PC-3 (cell line): ENCODE results near the gene ZMIZ1. TPM values are rescaled to one million over a fixed set of nuclear protein-coding genes. Genes with fewer than 3 reads are reported as not detected.
A peak's percentile ranks its signal among the peaks of the same experiment; 100 is the strongest.

ENCODE experiments used
- ATAC-seq: fragments of 200-7000 bp; cut with Tn5 transposase; 2 replicates; pipeline ENCODE4 v1.9.1; 2020; ENCODE audit warnings: mild to moderate bottlenecking, moderate library complexity
- BruUV-seq: library from RNA; stranded (reverse); fragments of 400-500 nt; replicated peaks from 2 replicates; lab custom pipeline; 2021; lab: Mats Ljungman, UMichigan
- CTCF ChIA-PET: fragments of 300-600 bp; sonication (Branson Sonifier 250); formaldehyde crosslinking; loops from one replicate; lab custom pipeline; 2022; ENCODE audit warnings: antibody characterized with exemption; lab: Charles Lee
- POLR2A ChIA-PET: fragments of 300-600 bp; sonication (Branson Sonifier 250); formaldehyde crosslinking; loops from one replicate; lab custom pipeline; 2022; ENCODE audit warnings: antibody characterized with exemption; ENCODE audit not compliant: unreplicated experiment; lab: Charles Lee
- DNase-seq: peaks from one replicate; pipeline ENCODE4 v3.0.0-alpha.2; 2015
- H2AFZ ChIP-seq: fragments of 300-600 bp; sonication (generic); 2 replicates; pipeline ENCODE4 v1.6.0; 2016; ENCODE audit warnings: antibody characterized with exemption, low read length
- H3F3A ChIP-seq: fragments of 300-600 bp; sonication (generic); one replicate; pipeline ENCODE4 v1.6.0; 2017; ENCODE audit warnings: antibody characterized with exemption, low read length, control low read depth, mild to moderate bottlenecking; ENCODE audit not compliant: unreplicated experiment
- H3K27ac ChIP-seq: fragments of 300-600 bp; sonication (generic); 2 replicates; pipeline ENCODE4 v1.5.1; 2016; ENCODE audit warnings: mild to moderate bottlenecking, low read length
- H3K27me3 ChIP-seq: fragments of 300-600 bp; sonication (generic); 2 replicates; pipeline ENCODE4 v1.6.1; 2016; ENCODE audit warnings: low read length, mixed read lengths
- H3K36me3 ChIP-seq: fragments of 300-600 bp; sonication (generic); 2 replicates; pipeline ENCODE4 v1.6.1; 2016; ENCODE audit warnings: low read depth, mixed run types, low read length, mixed read lengths
- H3K4me1 ChIP-seq: fragments of 300-600 bp; sonication (generic); 2 replicates; pipeline ENCODE4 v1.5.1; 2016; ENCODE audit warnings: low read length; ENCODE audit not compliant: insufficient read depth
- H3K4me2 ChIP-seq: fragments of 300-600 bp; sonication (generic); 2 replicates; pipeline ENCODE4 v1.6.0; 2016; ENCODE audit warnings: low read length
- H3K4me3 ChIP-seq: fragments of 300-600 bp; sonication (generic); 2 replicates; pipeline ENCODE4 v1.5.1; 2016; ENCODE audit warnings: mild to moderate bottlenecking, low read length, mixed read lengths
- H3K79me2 ChIP-seq: fragments of 300-600 bp; sonication (generic); 2 replicates; pipeline ENCODE4 v1.6.1; 2017; ENCODE audit warnings: low read length, mixed read lengths
- H3K9ac ChIP-seq: fragments of 300-600 bp; sonication (generic); 2 replicates; pipeline ENCODE4 v1.6.0; 2016; ENCODE audit warnings: mild to moderate bottlenecking, low read length
- H3K9me2 ChIP-seq: fragments of 300-600 bp; sonication (generic); replicated peaks from 2 replicates; pipeline ENCODE4 v1.6.1; 2016; ENCODE audit warnings: mixed run types, low read length, mixed read lengths
- H3K9me3 ChIP-seq: fragments of 300-600 bp; sonication (generic); 2 replicates; pipeline ENCODE4 v1.6.1; 2016; ENCODE audit warnings: low read length, mixed read lengths
- H4K20me1 ChIP-seq: fragments of 300-600 bp; sonication (generic); 2 replicates; pipeline ENCODE4 v1.6.1; 2016; ENCODE audit warnings: low read length, mixed read lengths
- CTCF ChIP-seq: fragments of 300-600 bp; sonication (generic); conservative IDR thresholded peaks from 2 replicates; pipeline ENCODE4 v1.5.1; 2017; ENCODE audit warnings: antibody characterized with exemption, low read depth, mild to moderate bottlenecking, low read length
- EZH2 ChIP-seq: fragments of 300-600 bp; sonication (generic); IDR thresholded peaks from one replicate; pipeline ENCODE4 v1.6.1; 2017; ENCODE audit warnings: antibody characterized with exemption, mild to moderate bottlenecking, low read length; ENCODE audit not compliant: unreplicated experiment
- EZH2phosphoT487 ChIP-seq: fragments of 300-600 bp; sonication (generic); IDR thresholded peaks from 2 replicates; pipeline ENCODE4 v1.6.1; 2018; ENCODE audit warnings: mild to moderate bottlenecking, antibody characterized with exemption, low read length, borderline replicate concordance
- intact Hi-C: fragments of 100-400 bp; cut with micrococcal nuclease; formaldehyde crosslinking; loops from 2 replicates; pipeline ENCODE4 v1.9.0; 2023
- total RNA-seq: library from RNA; depleted of rRNA; stranded (reverse); fragments of >200 nt; gene quantifications from 2 replicates; pipeline ENCODE4 v1.2.3, GENCODE V29; 2014

Gene ZMIZ1
- total RNA-seq, 1 experiment from 2014 or later: 55.4 TPM

GRCh38 chr10:79292026-79292766 lies 223.4 kb downstream of the ZMIZ1 start:
- H3K4me3 ChIP-seq: no peak overlapping the region
- H3K9me2 ChIP-seq: no peaks in the 10 kb centered on the region
- H3F3A ChIP-seq: peaks cover 15% of the 10 kb centered on the region
- H3K27ac ChIP-seq: no peak overlapping the region
- TF ChIP-seq EZH2phosphoT487 (no peak), EZH2 (no peak), CTCF (no peak)
- ATAC-seq: peak; percentile 1; the same call in 1 of the 2 replicates
- H3K79me2 ChIP-seq: no peaks in the 10 kb centered on the region
- peaks cover 29% of the 10 kb centered on the region; the same call in 1 of the 2 replicates for H3K36me3 ChIP-seq
- intact Hi-C loops: no loop called here
- H3K4me2 ChIP-seq: no peak overlapping the region
- no peak for DNase-seq
- H4K20me1 ChIP-seq: peaks cover 5% of the 10 kb centered on the region; the same call in 1 of the 2 replicates
- ChIA-PET POLR2A (no interaction called here), CTCF (interaction anchor here (0.6 to 1.0 kb wide), 8 partner anchors 12 to 636 kb away, joined by 3 to 9 read pairs (median 3); no protein-coding TSS in a partner anchor)
- H3K4me1 ChIP-seq: peaks cover 34% of the 10 kb centered on the region
- H3K27me3 ChIP-seq: no peaks in the 10 kb centered on the region
- no peak overlapping the region for H2AFZ ChIP-seq
- no peak overlapping the region for H3K9ac ChIP-seq
- no peaks in the 10 kb centered on the region for H3K9me3 ChIP-seq
- BruUV-seq: no TSS peak

DNA sequence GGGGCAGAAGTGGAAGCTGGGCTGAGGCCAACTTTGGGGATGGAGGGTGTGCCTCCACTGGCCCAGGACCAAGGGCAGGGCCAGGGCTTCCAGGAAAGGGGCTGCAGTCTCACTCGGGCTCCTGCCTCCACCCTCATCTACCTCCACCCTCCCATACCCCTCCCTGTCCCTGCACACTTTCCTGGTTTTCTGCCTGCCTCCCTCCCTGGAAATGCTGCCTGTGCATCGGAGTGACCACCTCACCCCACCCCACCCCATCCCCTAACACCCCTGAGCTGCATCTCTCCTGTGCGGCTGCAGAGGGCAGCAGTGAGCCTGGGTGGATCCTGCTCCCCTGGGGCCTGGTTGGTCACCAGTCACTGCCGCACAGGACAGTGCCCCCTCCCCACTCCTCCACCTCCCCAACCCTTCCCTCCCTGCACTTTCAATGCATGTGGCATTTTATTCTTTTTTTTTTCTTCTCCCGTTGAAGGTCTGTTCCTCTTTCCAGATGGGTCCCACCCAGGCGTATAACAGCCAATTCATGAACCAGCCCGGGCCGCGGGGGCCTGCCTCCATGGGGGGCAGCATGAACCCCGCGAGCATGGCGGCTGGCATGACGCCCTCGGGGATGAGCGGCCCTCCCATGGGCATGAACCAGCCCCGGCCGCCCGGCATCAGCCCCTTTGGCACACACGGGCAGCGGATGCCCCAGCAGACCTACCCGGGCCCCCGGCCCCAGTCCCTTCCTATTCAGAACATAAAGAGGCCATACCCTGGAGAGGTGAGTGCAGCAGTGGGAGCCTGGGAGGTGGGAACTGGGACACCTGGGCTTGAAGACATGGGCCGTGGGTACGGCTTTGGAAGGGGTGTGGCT lies 224.4 kb downstream of the ZMIZ1 start:
- ATAC-seq: peak; percentile 19
- Histone ChIP-seq H3K79me2 (no peaks in the 10 kb centered on the region), H3K36me3 (peaks cover 33% of the 10 kb centered on the region; the same call in 1 of the 2 replicates), H3K27me3 (no peaks in the 10 kb centered on the region), H3K4me3 (no peak overlapping the region), H3K9me2 (no peaks in the 10 kb centered on the region), H3F3A (peaks cover 15% of the 10 kb centered on the region), H4K20me1 (peaks cover 5% of the 10 kb centered on the region; the same call in 1 of the 2 replicates), H3K27ac (peak overlapping the region; percentile 57), H3K9me3 (no peaks in the 10 kb centered on the region), H2AFZ (no peak overlapping the region), H3K4me2 (peak overlapping the region; percentile 25; the same call in 1 of the 2 replicates), H3K4me1 (peaks cover 28% of the 10 kb centered on the region), H3K9ac (0 out of 2 replicates have a peak overlapping the region, but pooled peaks have one; percentile 3)
- ChIA-PET POLR2A (interaction anchor here (0.5 kb wide), 1 partner anchor 913 kb away, joined by 4 read pairs; no protein-coding TSS in a partner anchor), CTCF (interaction anchor here (0.6 to 1.0 kb wide), 11 partner anchors 13 to 637 kb away, joined by 3 to 9 read pairs (median 3); no protein-coding TSS in a partner anchor)
- no TSS peak for BruUV-seq
- TF ChIP-seq CTCF: peak; percentile 99
- no peak for TF ChIP-seq EZH2
- intact Hi-C loops: no loop called here
- peak; percentile 84 for DNase-seq
